GM12878 (cell line): ENCODE data around the gene PROX1. TPM values are rescaled to one million over a fixed set of nuclear protein-coding genes. Genes with fewer than 3 reads are reported as not detected.

Source experiments
- ATAC-seq: fragments of 200-7000 bp; cut with Tn5 transposase; 3 replicates; pipeline ENCODE4 v1.9.1; 2020; ENCODE audit warnings: mild to moderate bottlenecking, moderate library complexity
- BruUV-seq: library from RNA; stranded (reverse); fragments of 400-500 nt; replicated peaks from 2 replicates; lab custom pipeline; 2021; lab: Mats Ljungman, UMichigan
- CTCF ChIA-PET: fragments of 300-600 bp; sonication (Branson Sonifier 250); formaldehyde crosslinking; extraction: SDS; loops from one replicate; lab custom pipeline; 2021; ENCODE audit warnings: inconsistent platforms; lab: Yijun Ruan, JAX
- POLR2A ChIA-PET: fragments of 350-600 bp; formaldehyde crosslinking; extraction: SDS; loops from one replicate; lab custom pipeline; 2021; ENCODE audit warnings: inconsistent platforms; lab: Charles Lee
- RAD21 ChIA-PET: fragments of 300-600 bp; sonication (Branson Sonifier 250); formaldehyde crosslinking; loops from one replicate; lab custom pipeline; 2023; ENCODE audit warnings: antibody characterized with exemption; ENCODE audit not compliant: unreplicated experiment; lab: Charles Lee
- SMC1A ChIA-PET: fragments of 300-600 bp; sonication (Branson Sonifier 250); formaldehyde crosslinking; loops from one replicate; lab custom pipeline; 2023; ENCODE audit not compliant: unreplicated experiment, uncharacterized antibody; lab: Charles Lee
- DNase-seq: peaks from one replicate; pipeline ENCODE4 v3.0.0-alpha.2; 2011; ENCODE audit warnings: low read depth, low spot score
- FAIRE-seq: peaks from 3 replicates; lab custom pipeline; 2011; peaks lifted over from hg19 to GRCh38; lab: Jason Lieb, UNC
- H2AFZ ChIP-seq: 2 replicates; pipeline ENCODE4 v1.6.0; 2011; ENCODE audit warnings: low read depth, low read length, control low read depth; ENCODE audit not compliant: control insufficient read depth
- H3K27ac ChIP-seq: 2 replicates; pipeline ENCODE4 v1.5.1; 2011; ENCODE audit warnings: control low read depth; ENCODE audit not compliant: control insufficient read depth, insufficient read depth
- H3K27me3 ChIP-seq, 2 experiments: replicated peaks in 1 of 2; 2 replicates each; pipeline versions ENCODE4 v1.6.0 to v1.6.1; 2011; ENCODE audit warnings: low read length in 1 of 2; ENCODE audit not compliant: control insufficient read depth in 2 of 2, insufficient read depth in 2 of 2
- H3K36me3 ChIP-seq, 2 experiments: 2 replicates each; pipeline ENCODE4 v1.5.1; 2011; ENCODE audit warnings: low read length in 1 of 2; ENCODE audit not compliant: control insufficient read depth in 2 of 2, insufficient read depth in 2 of 2
- H3K4me1 ChIP-seq: 2 replicates; pipeline ENCODE4 v1.6.1; 2011; ENCODE audit warnings: mild to moderate bottlenecking, low read length, moderate library complexity, mixed read lengths; ENCODE audit not compliant: control insufficient read depth, insufficient read depth
- H3K4me2 ChIP-seq: 2 replicates; pipeline ENCODE4 v1.6.0; 2011; ENCODE audit warnings: control low read depth; ENCODE audit not compliant: control insufficient read depth, insufficient read depth
- H3K4me3 ChIP-seq: fragments of 200-600 bp; sonication (generic); 2 replicates; pipeline ENCODE4 v1.5.1; 2016
- H3K79me2 ChIP-seq: 2 replicates; pipeline ENCODE4 v1.6.0; 2011; ENCODE audit warnings: low read length; ENCODE audit not compliant: control insufficient read depth, insufficient read depth
- H3K9ac ChIP-seq: 2 replicates; pipeline ENCODE4 v1.8.0; 2011; ENCODE audit warnings: low read length, control low read depth, mixed read lengths; ENCODE audit not compliant: control insufficient read depth, insufficient read depth
- H3K9me3 ChIP-seq: replicated peaks from 3 replicates; pipeline ENCODE4 v1.5.1; 2011; ENCODE audit warnings: mild to moderate bottlenecking, low read length; ENCODE audit not compliant: control insufficient read depth, insufficient read depth
- H4K20me1 ChIP-seq: 2 replicates; pipeline ENCODE4 v1.6.0; 2011; ENCODE audit not compliant: control insufficient read depth, insufficient read depth
- ATF7 ChIP-seq: fragments of 450-650 bp; IDR thresholded peaks from 2 replicates; pipeline ENCODE4 v1.6.1; 2016; ENCODE audit warnings: low read depth, mild to moderate bottlenecking
- BCL3 ChIP-seq: IDR thresholded peaks from 2 replicates; pipeline ENCODE4 v1.6.1; 2011; ENCODE audit warnings: borderline replicate concordance, low read depth, mild to moderate bottlenecking, moderate library complexity, low read length; ENCODE audit not compliant: insufficient read depth, poor library complexity, severe bottlenecking
- CEBPB ChIP-seq, 2 experiments: fragments of 150-350 bp in 1 of 2; IDR thresholded peaks; 2 replicates each; pipeline ENCODE4 v1.6.1; 2012 to 2014; ENCODE audit warnings: low read depth in 2 of 2, low read length in 2 of 2, borderline replicate concordance in 1 of 2, inconsistent platforms in 1 of 2
- CEBPZ ChIP-seq: fragments of 150-350 bp; IDR thresholded peaks from 2 replicates; pipeline ENCODE4 v1.6.1; 2016; ENCODE audit warnings: low read depth, low read length
- CHD4 ChIP-seq: fragments of 200-600 bp; sonication (generic); IDR thresholded peaks from 2 replicates; pipeline ENCODE4 v1.6.1; 2016; ENCODE audit warnings: mild to moderate bottlenecking
- IKZF1 ChIP-seq: fragments of 450-650 bp; conservative IDR thresholded peaks from 2 replicates; pipeline ENCODE4 v1.6.1; 2017; ENCODE audit warnings: antibody characterized with exemption, mild to moderate bottlenecking
- KLF5 ChIP-seq: fragments of 450-650 bp; IDR thresholded peaks from 2 replicates; pipeline ENCODE4 v1.6.1; 2014; ENCODE audit warnings: mild to moderate bottlenecking; ENCODE audit not compliant: partially characterized antibody
- MEF2B ChIP-seq: fragments of 450-650 bp; IDR thresholded peaks from 2 replicates; pipeline ENCODE4 v1.6.1; 2018; ENCODE audit warnings: mild to moderate bottlenecking, moderate library complexity; ENCODE audit not compliant: partially characterized antibody, poor library complexity, severe bottlenecking
- MLLT1 ChIP-seq: fragments of 450-650 bp; IDR thresholded peaks from 2 replicates; pipeline ENCODE4 v1.6.1; 2016; ENCODE audit warnings: mild to moderate bottlenecking
- NR2C1 ChIP-seq: fragments of 450-650 bp; IDR thresholded peaks from 2 replicates; pipeline ENCODE4 v1.6.1; 2017; ENCODE audit warnings: antibody characterized with exemption, mild to moderate bottlenecking, moderate library complexity
- NR2C2 ChIP-seq: IDR thresholded peaks from 2 replicates; pipeline ENCODE4 v1.6.1; 2011; ENCODE audit warnings: borderline replicate concordance, low read depth; ENCODE audit not compliant: control insufficient read depth, insufficient read length
- NRF1 ChIP-seq: conservative IDR thresholded peaks from 2 replicates; pipeline ENCODE4 v1.6.1; 2011; ENCODE audit warnings: mild to moderate bottlenecking, low read depth, low read length, improper control_type of control experiment
- RELB ChIP-seq: fragments of 450-650 bp; IDR thresholded peaks from 2 replicates; pipeline ENCODE4 v1.6.1; 2017; ENCODE audit warnings: low read depth, mild to moderate bottlenecking, moderate library complexity
- SREBF1 ChIP-seq: IDR thresholded peaks from 2 replicates; pipeline ENCODE4 v1.6.1; 2012; ENCODE audit warnings: mild to moderate bottlenecking, low read length
- SUZ12 ChIP-seq: fragments of 200-600 bp; sonication (generic); IDR thresholded peaks from one replicate; pipeline ENCODE4 v1.6.1; 2018; ENCODE audit warnings: antibody characterized with exemption, mild to moderate bottlenecking; ENCODE audit not compliant: unreplicated experiment
- TCF12 ChIP-seq: IDR thresholded peaks from 2 replicates; pipeline ENCODE4 v1.6.1; 2011; ENCODE audit warnings: low read depth, mild to moderate bottlenecking, low read length
- WGBS: methylation state at CpG from one replicate; pipeline ENCODE4 v1.1.6; 2016; ENCODE audit warnings: low lambda C conversion rate; ENCODE audit not compliant: insufficient replicate concordance, insufficient coverage; ENCODE audit errors: missing lambda C conversion rate; 5-methylcytosine and 5-hydroxymethylcytosine counted together
- in situ Hi-C: fragments of 300-500 bp; cut with MboI; formaldehyde crosslinking; loops from 9 replicates; pipeline ENCODE4 v1.14.3; 2018; ENCODE audit warnings: mixed read lengths
- intact Hi-C: fragments of 100-400 bp; cut with micrococcal nuclease; formaldehyde crosslinking; loops from one replicate; pipeline ENCODE4 v1.14.2; 2022; ENCODE audit not compliant: unreplicated experiment
- polyA plus RNA-seq, 11 experiments: library from polyadenylated mRNA; depleted of rRNA in 4 of 11; unstranded in 6 of 11; stranded (reverse) in 5 of 11; fragments of >200 nt; fragmentation: Nextera tagmentation in 4 of 11; fragmentation: Illumina TruSeq in 1 of 11; extraction: Ambion mirVana in 4 of 11; extraction: Trizol in 1 of 11; gene quantifications; 1 replicate in 1 of 11; 2 replicates in 10 of 11; pipeline versions ENCODE4 v1.2.1 to v1.2.3, GENCODE V29; 2011 to 2016; ENCODE audit warnings: inconsistent platforms in 2 of 11, missing spikeins in 2 of 11, low read depth in 1 of 11
- total RNA-seq, 4 experiments: library from RNA; depleted of rRNA in 3 of 4; stranded (reverse); fragments of >200 nt in 3 of 4; fragmentation: Illumina TruSeq in 1 of 4; extraction: Trizol in 1 of 4; gene quantifications; 2 replicates each; pipeline versions ENCODE4 v1.2.1 to v1.2.3, GENCODE V29; 2013 to 2021

PROX1 gene
- total and polyA plus RNA-seq, 10 of the 15 experiments (the other 5 are each of a cell fraction or from before 2014, with no cell fraction given), result under 0.01 to 0.44 (median 0.03) TPM; not detected in 4

- TF ChIP-seq CEBPZ, result no peak
Measured at GRCh38 chr1:213993929-213994328, 6.2 kb downstream of the PROX1 start (continued).

GRCh38 chr1:213994888-213995287, 7.1 kb downstream of the PROX1 start:
- no peak overlapping the region for H3K9ac ChIP-seq
- no peaks in the 10 kb centered on the region for H4K20me1 ChIP-seq
- H3K4me2 ChIP-seq, result no peak overlapping the region
- WGBS, result 0% methylated on average over 5 of the region's 5 CpGs
- SMC1A ChIA-PET, result no interaction called here
- RAD21 ChIA-PET, result no interaction called here
- H3K36me3 ChIP-seq, result no peaks in the 10 kb centered on the region
- no TSS peak for BruUV-seq
- ATAC-seq (no peak), DNase-seq (no peak), FAIRE-seq (no peak)
- H3K27me3 ChIP-seq, result no peaks in the 10 kb centered on the region; a peak in 4 of 4 replicates
- intact Hi-C loops, result no loop called here
- H3K4me3 ChIP-seq, result no peak overlapping the region
- CTCF ChIA-PET, result no interaction called here
- H3K79me2 ChIP-seq, result no peaks in the 10 kb centered on the region
- H3K4me1 ChIP-seq, result no peaks in the 10 kb centered on the region
- H2AFZ ChIP-seq, result no peak overlapping the region
- H3K27ac ChIP-seq, result no peak overlapping the region
- in situ Hi-C loops, result no loop called here
- POLR2A ChIA-PET, result no interaction called here
- no peaks in the 10 kb centered on the region for H3K9me3 ChIP-seq
- TF ChIP-seq SREBF1 (no peak), CEBPB (IDR thresholded peaks at IDR 0.05; ENCODE audit: borderline replicate concordance in 1 of 2, low read depth in 2 of 2, low read length in 2 of 2) (no peak), TCF12 (no peak), IKZF1 (no peak), KLF5 (no peak), NR2C2 (no peak), MLLT1 (no peak), NR2C1 (no peak), MEF2B (no peak), BCL3 (no peak), NRF1 (no peak), CHD4 (no peak), SUZ12 (no peak), ATF7 (no peak), RELB (no peak)
